Left ventricle myocardium inferior (tissue), 1 donor: Measurements from ENCODE around the gene ASB18. TPM values are rescaled to one million over a fixed set of nuclear protein-coding genes. Genes with fewer than 3 reads are reported as not detected.
"Not testable (repeated sequence)": the region's sequence is repeated elsewhere in the genome, so short reads cannot be mapped to it uniquely, and the experiment has no call there.

ENCODE experiments used
- DNase-seq: peaks from one replicate; pipeline ENCODE4 v3.0.0-alpha.2; 2020
- H3K27ac ChIP-seq: fragments of 200-600 bp; replicated peaks from 2 replicates; pipeline ENCODE4 v1.8.0; 2021
- H3K27me3 ChIP-seq: fragments of 200-600 bp; 2 replicates; pipeline ENCODE4 v1.8.0; 2021; ENCODE audit warnings: low read depth
- H3K36me3 ChIP-seq: fragments of 200-600 bp; 2 replicates; pipeline ENCODE4 v1.8.0; 2021
- H3K4me1 ChIP-seq: fragments of 200-600 bp; 2 replicates; pipeline ENCODE4 v1.8.0; 2021
- H3K4me3 ChIP-seq: fragments of 200-600 bp; 2 replicates; pipeline ENCODE4 v1.8.0; 2021; ENCODE audit warnings: mild to moderate bottlenecking, moderate library complexity
- H3K9me3 ChIP-seq: fragments of 200-600 bp; replicated peaks from 2 replicates; pipeline ENCODE4 v1.8.0; 2021
- intact Hi-C: fragments of 100-400 bp; cut with micrococcal nuclease; formaldehyde crosslinking; loops from one replicate; pipeline ENCODE4 v1.11.0; 2022
- total RNA-seq: library from RNA; stranded (reverse); fragmentation: NEBNext Ultra II Directional; extraction: Animal tissue kit (Norgen Biotek cat#: 25700); gene quantifications from one replicate; pipeline ENCODE4 v1.2.1, GENCODE V29; 2021
- TF ChIP-seq, protein P1 (sequence below): fragments of 200-600 bp; IDR thresholded peaks from 2 replicates; pipeline ENCODE4 v1.8.0; 2021; ENCODE audit warnings: antibody characterized with exemption, mild to moderate bottlenecking, borderline replicate concordance
- donor health status: DM: no; HTN: yes; CAD: no; lungs with severe emphysema.

Gene ASB18
- total RNA-seq, 1 donor from 2014 or later: 11.3 TPM

DNA sequence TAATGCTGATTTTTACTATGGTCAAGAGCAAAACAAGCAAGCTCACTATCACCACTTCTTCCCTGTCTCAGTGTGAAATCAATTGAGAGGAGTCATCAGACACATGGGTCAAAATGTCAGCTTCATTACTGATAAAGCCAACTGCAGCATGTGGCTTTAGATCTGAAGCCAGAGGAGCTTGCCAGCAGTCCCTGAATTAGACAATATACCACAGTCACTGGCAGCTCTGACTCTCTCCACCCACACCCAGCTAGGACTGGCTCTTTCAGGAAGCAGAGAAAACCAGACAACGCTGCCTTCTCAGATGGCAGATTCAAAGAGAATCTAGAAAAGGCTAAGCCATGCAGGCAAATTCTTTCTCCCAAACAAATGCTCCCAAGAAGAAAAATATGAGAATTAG lies 20.0 kb upstream of the ASB18 start:
- Histone ChIP-seq H3K9me3 (peaks cover 15% of the 10 kb centered on the region), H3K36me3 (no peaks in the 10 kb centered on the region), H3K4me1 (no peaks in the 10 kb centered on the region), H3K4me3 (no peak overlapping the region), H3K27me3 (peaks cover 18% of the 10 kb centered on the region), H3K27ac (no peak overlapping the region)
- TF ChIP-seq, protein P1, sequence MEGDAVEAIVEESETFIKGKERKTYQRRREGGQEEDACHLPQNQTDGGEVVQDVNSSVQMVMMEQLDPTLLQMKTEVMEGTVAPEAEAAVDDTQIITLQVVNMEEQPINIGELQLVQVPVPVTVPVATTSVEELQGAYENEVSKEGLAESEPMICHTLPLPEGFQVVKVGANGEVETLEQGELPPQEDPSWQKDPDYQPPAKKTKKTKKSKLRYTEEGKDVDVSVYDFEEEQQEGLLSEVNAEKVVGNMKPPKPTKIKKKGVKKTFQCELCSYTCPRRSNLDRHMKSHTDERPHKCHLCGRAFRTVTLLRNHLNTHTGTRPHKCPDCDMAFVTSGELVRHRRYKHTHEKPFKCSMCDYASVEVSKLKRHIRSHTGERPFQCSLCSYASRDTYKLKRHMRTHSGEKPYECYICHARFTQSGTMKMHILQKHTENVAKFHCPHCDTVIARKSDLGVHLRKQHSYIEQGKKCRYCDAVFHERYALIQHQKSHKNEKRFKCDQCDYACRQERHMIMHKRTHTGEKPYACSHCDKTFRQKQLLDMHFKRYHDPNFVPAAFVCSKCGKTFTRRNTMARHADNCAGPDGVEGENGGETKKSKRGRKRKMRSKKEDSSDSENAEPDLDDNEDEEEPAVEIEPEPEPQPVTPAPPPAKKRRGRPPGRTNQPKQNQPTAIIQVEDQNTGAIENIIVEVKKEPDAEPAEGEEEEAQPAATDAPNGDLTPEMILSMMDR: no peak
- intact Hi-C loops: no loop called here
- DNase-seq: no peak

DNA sequence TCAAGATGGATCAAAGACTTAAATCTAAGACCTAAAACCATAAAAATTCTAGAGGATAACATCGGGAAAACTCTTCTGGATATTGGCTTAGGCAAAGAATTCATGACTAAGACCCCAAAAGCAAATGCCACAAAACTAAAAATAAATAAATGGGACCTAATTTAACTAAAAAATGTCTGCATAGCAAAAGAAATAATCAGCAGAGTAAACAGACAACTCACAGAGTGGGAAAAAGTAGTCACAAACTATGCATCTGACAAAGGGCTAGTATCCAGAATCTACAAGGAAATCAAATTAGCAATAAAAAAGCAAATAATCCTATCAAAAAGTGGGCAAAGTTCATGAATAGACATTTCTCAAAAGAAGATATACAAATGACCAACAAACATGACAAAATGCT lies 18.2 kb upstream of the ASB18 start:
- H3K27me3 ChIP-seq: peaks cover 2% of the 10 kb centered on the region
- DNase-seq: no peak
- intact Hi-C loops: no loop called here

GRCh38 chr2:236281423-236281822 lies 17.2 kb upstream of the ASB18 start:
- Histone ChIP-seq H3K9me3 (peaks cover 21% of the 10 kb centered on the region), H3K27me3 (no peaks in the 10 kb centered on the region)
- TF ChIP-seq, protein P1: no peak

More for the DNA sequence above, 18.2 kb upstream of the ASB18 start:
- Histone ChIP-seq H3K36me3 (no peaks in the 10 kb centered on the region), H3K9me3 (peaks cover 21% of the 10 kb centered on the region), H3K4me3 (no peak overlapping the region), H3K27ac (no peak overlapping the region), H3K4me1 (no peaks in the 10 kb centered on the region)
- TF ChIP-seq, protein P1: no peak

GRCh38 chr2:236273126-236273525 lies 8.9 kb upstream of the ASB18 start:
- Histone ChIP-seq H3K4me3 (no peak overlapping the region), H3K4me1 (no peaks in the 10 kb centered on the region), H3K9me3 (peaks cover 14% of the 10 kb centered on the region), H3K27ac (no peak overlapping the region), H3K36me3 (no peaks in the 10 kb centered on the region), H3K27me3 (peaks cover 10% of the 10 kb centered on the region)
- intact Hi-C loops: no loop called here
- TF ChIP-seq, protein P1: no peak
- no peak for DNase-seq

More at GRCh38 chr2:236281423-236281822, 17.2 kb upstream of the ASB18 start:
- Histone ChIP-seq H3K4me3 (no peak overlapping the region), H3K4me1 (no peaks in the 10 kb centered on the region), H3K27ac (no peak overlapping the region), H3K36me3 (no peaks in the 10 kb centered on the region)
- DNase-seq: no peak
- intact Hi-C loops: no loop called here

GRCh38 chr2:236271851-236272250 lies 7.6 kb upstream of the ASB18 start:
- peaks cover 7% of the 10 kb centered on the region for H3K9me3 ChIP-seq
- H3K4me3 ChIP-seq: no peak overlapping the region
- TF ChIP-seq, protein P1: no peak
- intact Hi-C loops: no loop called here
- no peak for DNase-seq
- no peaks in the 10 kb centered on the region for H3K36me3 ChIP-seq
- H3K27me3 ChIP-seq: peaks cover 10% of the 10 kb centered on the region
- H3K27ac ChIP-seq: no peak overlapping the region
- H3K4me1 ChIP-seq: no peaks in the 10 kb centered on the region

- H3K4me1 ChIP-seq, H3K9me3 ChIP-seq, H3K4me3 ChIP-seq, H3K36me3 ChIP-seq, H3K27ac ChIP-seq, DNase-seq, intact Hi-C loops: not testable (repeated sequence)
- H3K27me3 ChIP-seq: peaks cover 10% of the 10 kb centered on the region
These were observed 5.7 kb upstream of the ASB18 start for GRCh38 chr2:236269876-236270275.
